ENCODE measurements around the gene GMPPA. TPM values are rescaled to one million over a fixed set of nuclear protein-coding genes. Genes with fewer than 3 reads are reported as not detected.
A peak's percentile ranks its signal among the peaks of the same experiment; 100 is the strongest.

GMPPA gene
- total RNA-seq, 1 donor = 46.0 TPM

GRCh38 chr2:219497495-219498279 is 1.0 kb upstream of the GMPPA start:
- peaks cover 15% of the 10 kb centered on the region for H4K20me1 ChIP-seq (ENCODE audit: insufficient read depth, low read length)
- H3K27ac ChIP-seq (ENCODE audit: low read depth, low read length) = peak overlapping the region; percentile 89
- H3K36me3 ChIP-seq (ENCODE audit: insufficient read depth, low read length) = peaks cover 13% of the 10 kb centered on the region
- peaks cover 34% of the 10 kb centered on the region for H3K4me1 ChIP-seq (ENCODE audit: insufficient read depth, low read length)
- TF ChIP-seq CTCF (IDR thresholded peaks at IDR 0.05; ENCODE audit: extremely low read depth, low read depth, low read length) = no peak
- DNase-seq (ENCODE audit: insufficient read length, low spot score, missing footprints) = peak; percentile 100
- peaks cover 8% of the 10 kb centered on the region for H3K27me3 ChIP-seq (ENCODE audit: insufficient read depth, low read length)
- no peaks in the 10 kb centered on the region for H3K9me3 ChIP-seq (ENCODE audit: low read depth, low read length)
- H3K4me2 ChIP-seq (ENCODE audit: insufficient read depth, low read length) = peak overlapping the region; percentile 91
- peak overlapping the region; percentile 89 for H3K4me3 ChIP-seq (ENCODE audit: insufficient read depth, low read length)
- H2AFZ ChIP-seq (ENCODE audit: low read length) = peak overlapping the region; percentile 91
- peaks cover 30% of the 10 kb centered on the region for H3K79me2 ChIP-seq (ENCODE audit: insufficient read depth, low read length)

DNA sequence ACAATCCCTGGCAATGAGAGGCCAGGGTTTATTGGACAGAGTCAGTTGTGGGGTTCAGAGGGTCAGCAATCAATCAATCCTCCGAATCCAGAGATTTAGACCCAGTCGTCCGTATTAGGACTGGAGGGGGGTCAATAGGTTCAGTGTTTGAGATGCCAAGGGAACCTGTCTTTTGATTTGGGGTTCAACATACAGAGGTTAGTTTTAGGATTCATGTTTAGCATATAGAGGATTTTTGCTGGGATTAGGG is 292 bp downstream of the GMPPA start:
- Histone ChIP-seq H3K4me2 (ENCODE audit: insufficient read depth, low read length) (peak overlapping the region; percentile 91), H3K4me1 (ENCODE audit: insufficient read depth, low read length) (peaks cover 34% of the 10 kb centered on the region), H4K20me1 (ENCODE audit: insufficient read depth, low read length) (peaks cover 12% of the 10 kb centered on the region), H2AFZ (ENCODE audit: low read length) (peak overlapping the region; percentile 77), H3K79me2 (ENCODE audit: insufficient read depth, low read length) (peaks cover 30% of the 10 kb centered on the region), H3K36me3 (ENCODE audit: insufficient read depth, low read length) (peaks cover 21% of the 10 kb centered on the region), H3K4me3 (ENCODE audit: insufficient read depth, low read length) (peak overlapping the region; percentile 89), H3K27me3 (ENCODE audit: insufficient read depth, low read length) (peaks cover 8% of the 10 kb centered on the region), H3K27ac (ENCODE audit: low read depth, low read length) (peak overlapping the region; percentile 89), H3K9me3 (ENCODE audit: low read depth, low read length) (no peaks in the 10 kb centered on the region)
- no peak for TF ChIP-seq CTCF (IDR thresholded peaks at IDR 0.05; ENCODE audit: extremely low read depth, low read depth, low read length)
- DNase-seq (ENCODE audit: insufficient read length, low spot score, missing footprints) = no peak

GRCh38 chr2:219499555-219499954 is 864 bp downstream of the GMPPA start:
- Histone ChIP-seq H3K27me3 (ENCODE audit: insufficient read depth, low read length) (peaks cover 8% of the 10 kb centered on the region), H2AFZ (ENCODE audit: low read length) (no peak overlapping the region), H4K20me1 (ENCODE audit: insufficient read depth, low read length) (peaks cover 15% of the 10 kb centered on the region), H3K4me1 (ENCODE audit: insufficient read depth, low read length) (peaks cover 34% of the 10 kb centered on the region), H3K27ac (ENCODE audit: low read depth, low read length) (peak overlapping the region; percentile 89), H3K4me2 (ENCODE audit: insufficient read depth, low read length) (peak overlapping the region; percentile 91), H3K9me3 (ENCODE audit: low read depth, low read length) (no peaks in the 10 kb centered on the region), H3K4me3 (ENCODE audit: insufficient read depth, low read length) (peak overlapping the region; percentile 89), H3K79me2 (ENCODE audit: insufficient read depth, low read length) (peaks cover 30% of the 10 kb centered on the region), H3K36me3 (ENCODE audit: insufficient read depth, low read length) (peaks cover 27% of the 10 kb centered on the region)
- no peak for DNase-seq (ENCODE audit: insufficient read length, low spot score, missing footprints)
- TF ChIP-seq CTCF (IDR thresholded peaks at IDR 0.05; ENCODE audit: extremely low read depth, low read depth, low read length) = no peak

- Histone ChIP-seq H3K9me3 (ENCODE audit: low read depth, low read length) (no peaks in the 10 kb centered on the region), H3K79me2 (ENCODE audit: insufficient read depth, low read length) (peaks cover 30% of the 10 kb centered on the region), H2AFZ (ENCODE audit: low read length) (no peak overlapping the region), H3K27ac (ENCODE audit: low read depth, low read length) (peak overlapping the region; percentile 89), H3K4me2 (ENCODE audit: insufficient read depth, low read length) (peak overlapping the region; percentile 91), H3K36me3 (ENCODE audit: insufficient read depth, low read length) (peaks cover 32% of the 10 kb centered on the region), H3K4me1 (ENCODE audit: insufficient read depth, low read length) (peaks cover 33% of the 10 kb centered on the region), H3K4me3 (ENCODE audit: insufficient read depth, low read length) (peak overlapping the region; percentile 89), H3K27me3 (ENCODE audit: insufficient read depth, low read length) (peaks cover 8% of the 10 kb centered on the region), H4K20me1 (ENCODE audit: insufficient read depth, low read length) (peaks cover 19% of the 10 kb centered on the region)
- peak; percentile 62 for TF ChIP-seq CTCF (IDR thresholded peaks at IDR 0.05; ENCODE audit: extremely low read depth, low read depth, low read length)
- DNase-seq (ENCODE audit: insufficient read length, low spot score, missing footprints) = no peak
These were observed 1.4 kb downstream of the GMPPA start for GRCh38 chr2:219500135-219500534.
